GM18505 (cell line): ENCODE results near the gene CTNNA2.

ENCODE experiments used
- ATAC-seq: cut with Tn5 transposase; IDR thresholded peaks from one replicate; pipeline ENCODE4 v1.9.1; 2021; ENCODE audit not compliant: unreplicated experiment
- POLR2A ChIP-seq: IDR thresholded peaks from 4 replicates; pipeline ENCODE4 v1.6.1; 2011; ENCODE audit warnings: borderline replicate concordance; ENCODE audit not compliant: insufficient read depth, insufficient read length; ENCODE audit errors: extremely low read depth

The CTNNA2 gene

DNA sequence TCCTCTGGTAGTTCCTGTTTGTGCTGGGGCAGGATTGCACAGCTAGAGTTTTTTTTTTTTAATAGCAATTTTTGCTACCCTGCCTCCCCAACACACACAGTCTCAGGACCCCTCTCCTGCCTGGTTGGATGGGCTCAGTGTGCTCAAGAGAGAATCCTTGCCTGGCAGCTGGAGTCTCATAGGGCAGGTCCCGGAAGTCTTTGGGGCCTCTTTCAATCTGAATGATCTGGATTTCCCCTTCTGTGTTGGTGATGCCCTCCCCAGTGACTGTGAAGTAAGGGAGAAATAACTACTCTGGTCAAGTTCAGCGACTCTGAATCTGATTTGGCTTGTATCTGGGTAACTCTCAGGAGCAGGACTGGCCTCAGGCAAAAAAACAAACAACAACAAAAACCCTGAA is 1012.3 kb downstream of the CTNNA2 start:
- peak; percentile 78 for ATAC-seq
- no peak for TF ChIP-seq POLR2A

DNA sequence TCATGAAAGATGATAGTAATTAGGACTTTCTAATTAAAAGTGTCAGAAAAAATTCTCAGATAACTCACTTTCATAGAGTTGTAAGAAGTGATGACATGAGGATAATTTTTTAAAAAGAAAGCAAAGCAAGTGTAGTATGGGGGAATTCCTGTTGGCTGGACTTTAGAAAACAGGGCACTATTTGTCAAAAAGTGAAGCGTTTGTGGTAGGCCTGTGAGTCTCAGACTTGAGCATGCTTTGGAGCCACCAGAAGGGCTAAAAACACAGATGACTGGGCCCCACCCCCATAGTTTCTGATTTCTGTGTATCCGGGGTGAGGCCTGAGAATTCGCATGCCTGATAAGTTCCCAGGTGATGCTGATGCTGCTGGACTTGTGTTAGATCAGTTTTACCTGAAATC is 1014.3 kb downstream of the CTNNA2 start:
- TF ChIP-seq POLR2A, result no peak
- no peak for ATAC-seq

DNA sequence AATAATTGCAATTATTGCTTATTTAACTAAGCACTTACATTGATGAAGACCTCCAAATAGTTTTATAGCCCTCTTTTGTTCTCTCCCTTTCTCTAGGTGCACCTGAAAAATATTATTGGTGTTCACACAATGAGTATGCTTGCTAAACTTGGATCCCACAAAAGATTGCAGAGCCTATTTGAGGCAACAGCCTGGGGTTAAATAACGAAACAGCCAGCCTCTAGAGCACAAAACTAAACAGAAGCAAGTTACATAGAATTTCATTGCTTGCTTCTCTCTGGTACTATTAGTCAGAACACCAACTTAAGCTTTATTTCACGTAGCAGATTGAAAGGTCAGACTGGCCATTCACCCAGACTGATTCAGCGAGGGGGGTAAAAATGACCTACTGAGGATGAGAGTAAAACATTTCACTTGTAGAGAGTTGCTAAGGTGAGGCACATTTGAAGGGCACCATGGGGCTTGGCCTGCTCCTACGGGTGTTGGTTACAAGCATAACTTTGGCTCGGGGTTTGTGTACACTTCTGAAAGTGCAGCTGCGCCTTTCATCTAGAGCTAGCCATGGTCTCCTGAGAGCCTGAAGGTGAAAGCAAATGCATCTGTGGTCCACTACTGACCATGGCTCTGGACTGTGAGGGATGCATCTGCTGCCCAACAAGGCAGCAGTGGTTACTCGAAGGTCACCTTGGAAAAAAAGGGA is 1016.8 kb downstream of the CTNNA2 start:
- peak; percentile 21 for ATAC-seq
- no peak for TF ChIP-seq POLR2A

DNA sequence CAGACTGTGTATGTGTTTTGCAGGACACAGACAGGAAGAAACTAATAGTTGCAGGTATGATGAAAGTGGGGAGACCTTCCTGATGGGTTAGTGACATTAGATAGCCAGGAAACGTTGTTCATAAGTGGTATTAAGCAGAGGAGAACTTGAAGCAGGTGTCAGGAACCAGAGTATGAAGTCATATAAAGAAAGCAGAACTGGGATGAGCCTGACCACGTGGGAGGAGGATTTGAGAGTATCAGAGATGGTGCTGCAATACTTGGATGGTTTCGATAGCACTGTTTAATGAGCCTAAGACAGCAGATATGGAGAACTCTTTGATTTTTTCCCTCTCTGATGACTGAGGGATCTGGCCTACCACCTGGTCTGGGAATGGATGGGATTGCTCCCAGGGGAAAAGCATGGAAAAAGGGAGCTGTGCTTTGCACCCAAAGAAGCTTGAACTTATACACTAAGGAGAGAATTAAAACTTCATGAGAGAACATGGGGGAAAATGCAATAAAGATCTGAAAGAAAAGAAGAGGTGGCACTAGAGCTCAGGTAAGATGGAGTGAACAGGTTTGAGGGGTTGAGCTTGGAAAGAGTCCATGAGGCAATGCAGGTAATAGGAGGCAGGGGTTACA is 1017.7 kb downstream of the CTNNA2 start:
- peak; percentile 69 for ATAC-seq
- no peak for TF ChIP-seq POLR2A

DNA sequence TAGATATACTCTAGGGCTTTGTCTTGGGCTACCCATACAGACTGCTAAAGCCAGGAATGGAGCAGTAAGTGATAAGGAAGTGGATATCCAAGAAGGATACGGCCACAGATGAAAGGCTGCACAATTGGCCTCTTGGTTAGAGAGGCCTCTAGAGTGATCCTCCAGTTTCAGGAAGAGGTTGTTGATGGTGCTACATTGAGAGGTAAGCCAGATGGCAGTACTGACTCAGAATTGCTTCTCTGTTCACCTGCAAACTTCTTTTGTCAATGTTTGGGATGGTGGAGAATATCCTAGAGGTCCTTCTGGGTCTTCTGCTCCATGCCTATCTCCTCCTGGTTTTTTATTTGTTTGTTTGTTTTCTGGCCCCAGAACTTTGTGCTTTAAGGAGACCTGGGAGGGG is 1018.5 kb downstream of the CTNNA2 start:
- ATAC-seq, result no peak
- no peak for TF ChIP-seq POLR2A

DNA sequence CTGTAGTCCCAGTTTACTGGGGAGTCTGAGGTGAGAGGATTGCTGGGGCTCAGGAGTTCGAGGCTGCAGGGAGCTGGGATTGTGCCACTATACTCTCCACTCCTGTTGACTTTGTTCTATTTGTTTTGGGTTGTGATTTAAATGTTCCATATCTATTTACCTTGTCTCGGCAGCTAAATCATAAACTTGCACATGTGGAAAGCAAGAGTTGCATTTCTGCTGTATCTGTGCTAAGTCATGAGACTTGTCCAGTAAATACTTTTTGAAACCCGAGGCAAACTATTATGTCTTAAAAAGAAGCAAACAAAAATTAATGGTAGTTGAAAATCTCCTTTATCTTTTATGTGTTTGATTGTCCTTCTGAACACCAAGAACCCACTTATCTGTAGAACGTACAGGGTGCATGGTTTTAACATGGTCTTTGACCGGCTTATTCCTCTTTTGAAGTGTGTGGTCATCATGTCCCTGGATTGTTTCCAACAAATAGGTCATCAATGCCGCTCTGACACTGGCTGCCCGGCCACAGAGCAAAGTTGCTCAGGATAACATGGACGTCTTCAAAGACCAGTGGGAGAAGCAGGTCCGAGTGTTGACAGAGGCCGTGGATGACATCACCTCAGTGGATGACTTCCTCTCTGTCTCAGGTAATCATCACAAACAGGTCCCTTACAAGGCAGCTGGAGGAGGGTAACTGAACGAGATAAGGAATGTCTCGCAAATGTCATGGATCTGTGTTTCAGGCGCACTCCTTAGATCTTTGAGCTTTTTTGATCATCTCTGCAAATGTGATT is 1032.8 kb downstream of the CTNNA2 start:
- ATAC-seq, result no peak
- TF ChIP-seq POLR2A, result no peak

DNA sequence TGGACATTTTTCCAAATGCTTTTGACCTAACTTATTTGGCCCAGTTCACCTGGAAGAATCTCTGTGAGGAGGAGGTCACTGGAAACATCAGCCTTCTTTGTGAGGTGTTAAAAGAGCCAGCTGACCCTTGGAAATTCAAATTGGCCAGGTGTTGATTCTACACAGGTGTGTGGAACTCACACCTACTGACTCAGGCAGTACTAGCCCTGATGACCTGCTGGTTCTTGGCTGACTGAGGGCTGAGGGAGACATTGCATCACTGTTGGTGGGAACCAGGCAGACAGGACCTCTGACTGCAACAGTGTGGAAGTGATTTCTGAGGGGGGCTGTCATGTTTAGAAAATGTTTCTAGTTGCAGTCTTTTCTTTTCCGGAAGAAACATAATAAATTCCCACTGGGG is 1033.9 kb downstream of the CTNNA2 start:
- ATAC-seq, result no peak
- TF ChIP-seq POLR2A, result no peak

DNA sequence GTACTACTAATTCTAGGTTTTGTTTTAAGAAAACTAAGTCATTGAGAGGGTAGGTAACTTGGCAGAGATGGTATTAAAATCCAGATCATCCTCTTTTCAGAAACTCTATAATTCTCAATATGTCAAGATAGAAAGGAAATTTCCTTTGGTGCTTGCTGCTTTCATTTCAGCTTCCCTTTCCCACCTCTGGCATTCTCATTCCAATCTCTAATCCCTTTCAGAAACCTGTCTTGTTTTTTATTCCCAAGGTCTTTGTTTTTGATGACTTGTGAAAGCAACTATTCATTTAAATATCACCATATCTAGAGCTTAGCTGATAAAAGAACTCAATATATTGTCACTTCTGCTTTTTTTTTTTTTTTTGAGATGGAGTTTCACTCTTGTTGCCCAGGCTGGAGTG is 1034.5 kb downstream of the CTNNA2 start:
- TF ChIP-seq POLR2A, result no peak
- no peak for ATAC-seq

DNA sequence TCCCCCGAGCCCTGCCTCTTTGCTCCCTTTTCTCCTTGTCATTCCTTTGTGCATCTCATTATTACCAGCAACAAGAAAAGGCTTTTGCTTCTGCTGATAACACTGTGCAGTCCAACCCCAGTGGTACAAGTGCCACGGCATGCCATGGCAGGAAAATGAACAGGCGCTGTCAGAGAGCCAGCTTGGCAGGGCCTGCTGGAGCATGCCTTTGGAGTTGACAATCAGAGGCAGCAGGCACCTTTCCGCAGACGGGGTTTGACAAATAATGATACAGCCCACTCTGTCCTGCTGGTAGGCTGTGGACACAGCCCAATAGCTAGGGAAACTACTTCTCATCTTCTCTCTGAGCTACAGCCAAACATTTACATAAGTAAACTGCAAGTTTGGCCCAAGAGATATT is 1035.6 kb downstream of the CTNNA2 start:
- no peak for ATAC-seq
- no peak for TF ChIP-seq POLR2A

DNA sequence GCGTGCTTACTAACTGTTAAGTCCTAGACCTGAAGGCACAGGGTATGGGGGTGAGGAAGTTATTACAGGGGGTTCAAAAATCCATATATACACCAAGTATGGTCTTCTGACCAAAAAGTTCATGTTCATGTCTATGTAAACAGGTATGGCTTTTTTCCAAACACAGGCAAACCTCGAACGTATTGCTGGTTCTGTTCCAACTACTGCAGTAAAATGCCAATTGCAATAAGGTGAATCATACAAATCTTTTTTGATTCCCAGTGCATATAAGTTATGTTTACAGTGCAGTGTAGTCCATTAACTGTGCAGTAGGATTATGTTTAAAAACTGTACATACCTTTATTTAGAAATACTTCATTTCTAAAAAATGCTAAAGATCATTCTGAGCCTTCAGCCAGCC is 1037.0 kb downstream of the CTNNA2 start:
- ATAC-seq, result no peak

DNA sequence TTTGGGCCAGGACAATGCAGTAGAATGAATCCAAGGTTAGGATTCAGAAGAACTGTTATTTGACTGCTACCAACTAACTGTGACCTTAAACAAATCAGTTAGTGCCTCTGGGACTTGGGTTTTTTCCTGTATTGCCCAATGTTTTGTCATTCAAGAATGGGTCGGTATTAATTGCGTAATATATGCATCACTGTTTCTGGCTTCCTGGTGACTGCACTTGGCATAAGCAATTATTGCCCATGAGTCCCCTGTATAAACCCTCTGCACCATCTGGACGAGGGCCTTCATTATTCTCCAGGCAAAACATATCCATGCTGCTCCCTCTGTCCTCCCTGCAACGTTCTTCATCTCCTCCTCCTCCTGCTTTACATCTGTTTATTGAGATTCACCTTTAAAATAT is 1047.5 kb downstream of the CTNNA2 start:
- ATAC-seq, result no peak
- no peak for TF ChIP-seq POLR2A

More for the DNA sequence above, 1037.0 kb downstream of the CTNNA2 start:
- no peak for TF ChIP-seq POLR2A

DNA sequence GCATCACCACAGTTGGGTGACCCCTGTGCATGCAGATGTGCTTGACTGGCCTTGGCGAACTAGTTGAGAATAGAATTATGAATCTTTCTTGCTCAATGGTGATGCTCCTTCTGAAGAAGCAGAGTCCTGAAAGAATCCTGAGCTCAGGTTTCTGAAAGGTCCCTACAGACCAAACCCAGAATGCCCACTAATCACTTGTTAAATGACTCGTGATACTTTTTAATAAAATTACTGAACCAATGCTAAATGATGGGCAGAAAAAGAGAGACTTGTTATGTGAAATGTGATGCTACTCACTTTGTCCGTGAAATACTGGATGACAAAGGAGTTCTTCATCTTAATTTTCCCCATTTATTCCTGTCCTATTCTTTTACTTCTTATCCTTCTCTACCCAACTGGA is 1055.2 kb downstream of the CTNNA2 start:
- ATAC-seq, result no peak

DNA sequence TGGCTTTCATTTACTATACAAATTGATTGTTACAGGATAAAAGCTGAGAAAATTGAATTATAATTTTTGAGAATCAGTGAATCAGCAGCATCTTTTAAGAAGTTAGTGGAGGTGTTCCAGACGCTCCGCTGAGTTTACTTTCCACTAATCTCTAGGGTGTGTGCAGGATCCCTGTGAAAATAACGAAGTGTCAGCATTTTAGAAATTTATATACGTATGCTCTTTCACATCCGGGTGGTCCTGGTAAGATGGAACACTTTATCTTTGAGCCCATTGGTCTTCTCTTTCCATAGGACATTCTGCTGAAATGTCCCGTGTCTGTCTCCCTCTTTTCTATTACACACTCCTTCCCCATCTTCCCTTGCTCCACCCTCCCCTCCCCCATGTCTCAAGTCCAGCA is 1060.3 kb downstream of the CTNNA2 start:
- TF ChIP-seq POLR2A, result no peak
- no peak for ATAC-seq

More for the DNA sequence above, 1055.2 kb downstream of the CTNNA2 start:
- no peak for TF ChIP-seq POLR2A

DNA sequence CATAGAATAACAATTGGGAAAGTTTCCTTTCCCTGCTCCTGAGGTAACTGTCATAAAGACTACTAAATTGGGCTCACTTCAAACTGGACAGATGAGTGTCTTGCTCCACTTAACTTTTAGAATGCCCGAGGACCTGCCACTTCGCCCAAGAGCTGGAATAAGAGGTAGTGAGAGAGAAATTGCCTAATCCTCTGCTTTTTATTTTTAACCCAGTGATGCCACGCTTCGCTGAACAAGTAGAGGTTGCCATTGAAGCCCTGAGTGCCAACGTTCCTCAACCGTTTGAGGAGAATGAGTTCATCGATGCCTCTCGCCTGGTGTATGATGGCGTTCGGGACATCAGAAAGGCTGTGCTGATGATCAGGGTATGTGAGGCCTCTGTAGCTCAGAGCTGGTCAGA is 1061.1 kb downstream of the CTNNA2 start:
- ATAC-seq, result no peak
- TF ChIP-seq POLR2A, result no peak
